ENCODE data around the gene EPC1. TPM values are rescaled to one million over a fixed set of nuclear protein-coding genes. Genes with fewer than 3 reads are reported as not detected.

Gene EPC1
- total and polyA plus RNA-seq, 9 of the 15 experiments (the other 6 are each of a cell fraction or from before 2014, with no cell fraction given) = 7.0 to 43.6 (median 16.1) TPM

DNA sequence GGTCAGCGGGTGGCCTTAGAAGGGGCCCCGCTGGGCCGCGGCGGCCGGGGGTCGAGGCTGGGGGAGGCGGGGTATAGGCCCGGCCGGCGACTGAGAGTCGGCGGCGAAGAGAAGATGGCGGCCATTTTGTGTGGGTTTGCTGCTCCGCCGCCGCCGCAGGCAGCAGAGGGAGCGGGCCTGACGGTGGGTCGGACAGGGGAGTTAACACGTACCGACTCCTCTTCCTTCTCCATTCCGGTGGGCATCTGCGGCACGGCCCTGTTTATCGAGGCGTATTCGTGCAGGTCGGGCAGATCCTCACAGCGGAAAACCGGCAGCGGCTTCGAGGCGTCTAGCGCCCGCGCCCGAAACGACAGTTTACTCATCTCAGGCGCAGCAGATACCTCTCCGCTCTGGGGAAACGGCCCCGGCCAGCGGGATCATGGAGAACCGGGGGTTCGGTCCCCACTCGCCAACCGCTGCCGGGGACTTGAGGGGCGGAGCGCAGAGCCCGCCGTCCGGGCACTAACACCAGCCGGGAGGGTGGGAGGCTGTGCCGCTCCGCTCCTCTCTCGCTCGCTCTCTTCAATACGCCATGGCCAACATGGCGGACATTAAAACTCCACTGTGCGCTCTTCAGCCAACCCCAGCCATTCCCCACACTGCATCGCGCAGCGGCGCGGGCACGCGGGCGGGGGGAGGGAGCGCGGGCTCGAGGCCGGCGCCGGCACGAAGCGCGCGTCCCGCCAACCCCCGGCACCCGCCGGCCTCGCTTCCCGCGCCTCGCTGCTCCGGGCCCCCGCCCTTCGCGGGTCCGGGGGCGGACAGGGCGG, at the start of gene EPC1 (continued):
- TF ChIP-seq, protein P1, sequence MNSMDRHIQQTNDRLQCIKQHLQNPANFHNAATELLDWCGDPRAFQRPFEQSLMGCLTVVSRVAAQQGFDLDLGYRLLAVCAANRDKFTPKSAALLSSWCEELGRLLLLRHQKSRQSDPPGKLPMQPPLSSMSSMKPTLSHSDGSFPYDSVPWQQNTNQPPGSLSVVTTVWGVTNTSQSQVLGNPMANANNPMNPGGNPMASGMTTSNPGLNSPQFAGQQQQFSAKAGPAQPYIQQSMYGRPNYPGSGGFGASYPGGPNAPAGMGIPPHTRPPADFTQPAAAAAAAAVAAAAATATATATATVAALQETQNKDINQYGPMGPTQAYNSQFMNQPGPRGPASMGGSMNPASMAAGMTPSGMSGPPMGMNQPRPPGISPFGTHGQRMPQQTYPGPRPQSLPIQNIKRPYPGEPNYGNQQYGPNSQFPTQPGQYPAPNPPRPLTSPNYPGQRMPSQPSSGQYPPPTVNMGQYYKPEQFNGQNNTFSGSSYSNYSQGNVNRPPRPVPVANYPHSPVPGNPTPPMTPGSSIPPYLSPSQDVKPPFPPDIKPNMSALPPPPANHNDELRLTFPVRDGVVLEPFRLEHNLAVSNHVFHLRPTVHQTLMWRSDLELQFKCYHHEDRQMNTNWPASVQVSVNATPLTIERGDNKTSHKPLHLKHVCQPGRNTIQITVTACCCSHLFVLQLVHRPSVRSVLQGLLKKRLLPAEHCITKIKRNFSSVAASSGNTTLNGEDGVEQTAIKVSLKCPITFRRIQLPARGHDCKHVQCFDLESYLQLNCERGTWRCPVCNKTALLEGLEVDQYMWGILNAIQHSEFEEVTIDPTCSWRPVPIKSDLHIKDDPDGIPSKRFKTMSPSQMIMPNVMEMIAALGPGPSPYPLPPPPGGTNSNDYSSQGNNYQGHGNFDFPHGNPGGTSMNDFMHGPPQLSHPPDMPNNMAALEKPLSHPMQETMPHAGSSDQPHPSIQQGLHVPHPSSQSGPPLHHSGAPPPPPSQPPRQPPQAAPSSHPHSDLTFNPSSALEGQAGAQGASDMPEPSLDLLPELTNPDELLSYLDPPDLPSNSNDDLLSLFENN (IDR thresholded peaks at IDR 0.05; ENCODE audit: low read depth in 2 of 2, low read length in 2 of 2) = 0 out of 4 replicates have a peak, but pooled peaks of 1 of the 2 experiments have one; percentile 62
- TF ChIP-seq, protein P2, sequence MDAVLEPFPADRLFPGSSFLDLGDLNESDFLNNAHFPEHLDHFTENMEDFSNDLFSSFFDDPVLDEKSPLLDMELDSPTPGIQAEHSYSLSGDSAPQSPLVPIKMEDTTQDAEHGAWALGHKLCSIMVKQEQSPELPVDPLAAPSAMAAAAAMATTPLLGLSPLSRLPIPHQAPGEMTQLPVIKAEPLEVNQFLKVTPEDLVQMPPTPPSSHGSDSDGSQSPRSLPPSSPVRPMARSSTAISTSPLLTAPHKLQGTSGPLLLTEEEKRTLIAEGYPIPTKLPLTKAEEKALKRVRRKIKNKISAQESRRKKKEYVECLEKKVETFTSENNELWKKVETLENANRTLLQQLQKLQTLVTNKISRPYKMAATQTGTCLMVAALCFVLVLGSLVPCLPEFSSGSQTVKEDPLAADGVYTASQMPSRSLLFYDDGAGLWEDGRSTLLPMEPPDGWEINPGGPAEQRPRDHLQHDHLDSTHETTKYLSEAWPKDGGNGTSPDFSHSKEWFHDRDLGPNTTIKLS (IDR thresholded peaks at IDR 0.05; ENCODE audit: borderline replicate concordance, low read depth) = peak; percentile 76; the same call in 1 of the 2 replicates
- TF ChIP-seq L3MBTL2 (IDR thresholded peaks at IDR 0.05) = peak; percentile 89
- no peak for TF ChIP-seq ZNF146 (CRISPR knock-in tag; IDR thresholded peaks at IDR 0.05; ENCODE audit: unreplicated experiment)
- TF ChIP-seq, protein P3, sequence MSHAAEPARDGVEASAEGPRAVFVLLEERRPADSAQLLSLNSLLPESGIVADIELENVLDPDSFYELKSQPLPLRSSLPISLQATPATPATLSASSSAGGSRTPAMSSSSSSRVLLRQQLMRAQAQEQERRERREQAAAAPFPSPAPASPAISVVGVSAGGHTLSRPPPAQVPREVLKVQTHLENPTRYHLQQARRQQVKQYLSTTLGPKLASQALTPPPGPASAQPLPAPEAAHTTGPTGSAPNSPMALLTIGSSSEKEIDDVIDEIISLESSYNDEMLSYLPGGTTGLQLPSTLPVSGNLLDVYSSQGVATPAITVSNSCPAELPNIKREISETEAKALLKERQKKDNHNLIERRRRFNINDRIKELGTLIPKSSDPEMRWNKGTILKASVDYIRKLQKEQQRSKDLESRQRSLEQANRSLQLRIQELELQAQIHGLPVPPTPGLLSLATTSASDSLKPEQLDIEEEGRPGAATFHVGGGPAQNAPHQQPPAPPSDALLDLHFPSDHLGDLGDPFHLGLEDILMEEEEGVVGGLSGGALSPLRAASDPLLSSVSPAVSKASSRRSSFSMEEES (CRISPR knock-in tag; IDR thresholded peaks at IDR 0.05) = no peak
- TF ChIP-seq ZBTB17 (CRISPR knock-in tag; IDR thresholded peaks at IDR 0.05) = peak; percentile 51; the same call in 1 of the 2 replicates
- TF ChIP-seq TRIM28 (IDR thresholded peaks at IDR 0.05) = 0 out of 2 replicates have a peak, but pooled peaks have one; percentile 41
- TF ChIP-seq POLR3G (IDR thresholded peaks at IDR 0.05; ENCODE audit: extremely low read depth, insufficient read length, insufficient replicate concordance) = no peak
- TF ChIP-seq NFE2 (IDR thresholded peaks at IDR 0.05; ENCODE audit: low read depth) = no peak
- TF ChIP-seq, protein P4, sequence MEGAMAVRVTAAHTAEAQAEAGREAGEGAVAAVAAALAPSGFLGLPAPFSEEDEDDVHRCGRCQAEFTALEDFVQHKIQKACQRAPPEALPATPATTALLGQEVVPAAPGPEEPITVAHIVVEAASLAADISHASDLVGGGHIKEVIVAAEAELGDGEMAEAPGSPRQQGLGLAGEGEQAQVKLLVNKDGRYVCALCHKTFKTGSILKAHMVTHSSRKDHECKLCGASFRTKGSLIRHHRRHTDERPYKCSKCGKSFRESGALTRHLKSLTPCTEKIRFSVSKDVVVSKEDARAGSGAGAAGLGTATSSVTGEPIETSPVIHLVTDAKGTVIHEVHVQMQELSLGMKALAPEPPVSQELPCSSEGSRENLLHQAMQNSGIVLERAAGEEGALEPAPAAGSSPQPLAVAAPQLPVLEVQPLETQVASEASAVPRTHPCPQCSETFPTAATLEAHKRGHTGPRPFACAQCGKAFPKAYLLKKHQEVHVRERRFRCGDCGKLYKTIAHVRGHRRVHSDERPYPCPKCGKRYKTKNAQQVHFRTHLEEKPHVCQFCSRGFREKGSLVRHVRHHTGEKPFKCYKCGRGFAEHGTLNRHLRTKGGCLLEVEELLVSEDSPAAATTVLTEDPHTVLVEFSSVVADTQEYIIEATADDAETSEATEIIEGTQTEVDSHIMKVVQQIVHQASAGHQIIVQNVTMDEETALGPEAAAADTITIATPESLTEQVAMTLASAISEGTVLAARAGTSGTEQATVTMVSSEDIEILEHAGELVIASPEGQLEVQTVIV (CRISPR knock-in tag; IDR thresholded peaks at IDR 0.05; ENCODE audit: borderline replicate concordance) = no peak
- TF ChIP-seq SOX6 (IDR thresholded peaks at IDR 0.05) = 0 out of 2 replicates have a peak, but pooled peaks have one; percentile 21
- no peak for TF ChIP-seq NR4A1 (CRISPR knock-in tag; IDR thresholded peaks at IDR 0.05)
- no peak; the same call in 1 of the 2 replicates for TF ChIP-seq NR4A1 (tag; IDR thresholded peaks at IDR 0.05)
- TF ChIP-seq NONO (IDR thresholded peaks at IDR 0.05; ENCODE audit: low read depth in 2 of 2, low read length in 1 of 2) = peak in 1 of 2 experiments; percentile 22; a peak in 2 of 4 replicates
- TF ChIP-seq PRPF4 (IDR thresholded peaks at IDR 0.05; ENCODE audit: insufficient read depth, low read depth, low read length, poor library complexity, severe bottlenecking) = peak; percentile 16
- peak; percentile 84 for TF ChIP-seq POLR2B (IDR thresholded peaks at IDR 0.05; ENCODE audit: low read depth, partially characterized antibody)
- peak; percentile 98 for TF ChIP-seq GTF2E2 (tag; IDR thresholded peaks at IDR 0.05)

Data from K562 (cell line).